HEK293 (cell line): ENCODE results near the gene CCDC110.

ENCODE experiments used
- ELK4 ChIP-seq: IDR thresholded peaks from 2 replicates; pipeline ENCODE4 v1.6.1; 2011; ENCODE audit warnings: mild to moderate bottlenecking, low read depth, low read length, borderline replicate concordance
- OSR2 ChIP-seq: fragments of 450-650 bp; formaldehyde crosslinking; IDR thresholded peaks from 2 replicates; pipeline ENCODE4 v1.5.1; 2016; ENCODE audit warnings: missing biosample characterization, missing genetic modification characterization
- PBX3 ChIP-seq: sonication (generic); formaldehyde crosslinking; IDR thresholded peaks from 2 replicates; pipeline ENCODE4 v1.8.1; 2022; ENCODE audit warnings: mild to moderate bottlenecking, moderate library complexity, missing genetic modification reagents
- SP3 ChIP-seq: fragments of 450-650 bp; formaldehyde crosslinking; IDR thresholded peaks from 2 replicates; pipeline ENCODE4 v1.5.1; 2016; ENCODE audit warnings: missing biosample characterization, missing genetic modification characterization
- ZIC2 ChIP-seq: fragments of 450-650 bp; formaldehyde crosslinking; IDR thresholded peaks from 2 replicates; pipeline ENCODE4 v1.5.1; 2016; ENCODE audit warnings: missing biosample characterization, missing genetic modification characterization
- ZNF114 ChIP-seq: fragments of 450-650 bp; formaldehyde crosslinking; IDR thresholded peaks from 2 replicates; pipeline ENCODE4 v1.5.0; 2017; ENCODE audit warnings: missing biosample characterization, missing genetic modification characterization
- ZNF513 ChIP-seq: fragments of 450-650 bp; IDR thresholded peaks from 2 replicates; pipeline ENCODE4 v1.5.1; 2018; ENCODE audit warnings: missing biosample characterization, missing genetic modification characterization
- ZNF707 ChIP-seq: fragments of 450-650 bp; formaldehyde crosslinking; IDR thresholded peaks from 2 replicates; pipeline ENCODE4 v1.5.1; 2016; ENCODE audit warnings: missing biosample characterization, missing genetic modification characterization
- TF ChIP-seq, protein P1 (sequence below): fragments of 450-650 bp; formaldehyde crosslinking; IDR thresholded peaks from 2 replicates; pipeline ENCODE4 v1.5.1; 2016; ENCODE audit warnings: missing biosample characterization, missing genetic modification characterization
- TF ChIP-seq, protein P2 (sequence below): fragments of 450-650 bp; formaldehyde crosslinking; IDR thresholded peaks from 2 replicates; pipeline ENCODE4 v1.5.1; 2016; ENCODE audit warnings: missing biosample characterization, missing genetic modification characterization
- TF ChIP-seq, protein P3 (sequence below): fragments of 450-650 bp; formaldehyde crosslinking; IDR thresholded peaks from 2 replicates; pipeline ENCODE4 v1.5.1; 2016; ENCODE audit warnings: missing biosample characterization, missing genetic modification characterization, borderline replicate concordance

DNA sequence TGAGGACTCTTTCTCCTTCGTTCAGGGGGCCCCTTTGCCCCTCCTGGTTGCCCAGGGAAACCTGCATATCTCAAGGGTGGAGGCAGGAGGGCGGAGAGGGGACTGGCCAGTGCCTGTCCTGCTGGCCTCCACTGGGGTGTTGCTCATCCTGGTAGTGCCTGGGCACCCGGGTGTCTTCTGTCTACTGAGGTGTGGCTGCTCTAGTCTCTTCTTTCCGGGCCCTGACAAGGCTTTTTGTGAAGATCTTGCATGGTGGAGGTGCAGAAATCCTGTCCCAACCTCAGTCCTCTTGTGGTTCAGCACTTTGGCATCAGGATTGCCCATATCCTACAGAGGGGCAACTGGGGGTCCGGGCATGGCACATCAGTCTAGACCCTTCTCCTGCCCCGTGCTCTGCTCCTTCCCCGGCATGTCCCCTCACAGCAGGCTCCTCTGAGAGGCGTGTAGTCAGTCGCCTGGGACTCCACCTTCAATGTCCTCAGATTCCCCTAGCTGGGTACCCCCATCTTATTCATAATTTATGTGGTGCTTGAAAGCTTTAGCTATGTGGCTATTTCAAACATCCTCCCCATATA is 1.9 kb downstream of the CCDC110 start:
- TF ChIP-seq, protein P1, sequence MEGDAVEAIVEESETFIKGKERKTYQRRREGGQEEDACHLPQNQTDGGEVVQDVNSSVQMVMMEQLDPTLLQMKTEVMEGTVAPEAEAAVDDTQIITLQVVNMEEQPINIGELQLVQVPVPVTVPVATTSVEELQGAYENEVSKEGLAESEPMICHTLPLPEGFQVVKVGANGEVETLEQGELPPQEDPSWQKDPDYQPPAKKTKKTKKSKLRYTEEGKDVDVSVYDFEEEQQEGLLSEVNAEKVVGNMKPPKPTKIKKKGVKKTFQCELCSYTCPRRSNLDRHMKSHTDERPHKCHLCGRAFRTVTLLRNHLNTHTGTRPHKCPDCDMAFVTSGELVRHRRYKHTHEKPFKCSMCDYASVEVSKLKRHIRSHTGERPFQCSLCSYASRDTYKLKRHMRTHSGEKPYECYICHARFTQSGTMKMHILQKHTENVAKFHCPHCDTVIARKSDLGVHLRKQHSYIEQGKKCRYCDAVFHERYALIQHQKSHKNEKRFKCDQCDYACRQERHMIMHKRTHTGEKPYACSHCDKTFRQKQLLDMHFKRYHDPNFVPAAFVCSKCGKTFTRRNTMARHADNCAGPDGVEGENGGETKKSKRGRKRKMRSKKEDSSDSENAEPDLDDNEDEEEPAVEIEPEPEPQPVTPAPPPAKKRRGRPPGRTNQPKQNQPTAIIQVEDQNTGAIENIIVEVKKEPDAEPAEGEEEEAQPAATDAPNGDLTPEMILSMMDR = no peak
- TF ChIP-seq ZNF707 (no peak), ZIC2 (no peak), OSR2 (tag by site-specific recombination) (no peak), PBX3 (CRISPR knock-in tag) (no peak), ZNF513 (tag by site-specific recombination) (no peak), ELK4 (no peak), ZNF114 (tag by site-specific recombination) (no peak), SP3 (tag by site-specific recombination) (no peak)
- TF ChIP-seq, protein P2, sequence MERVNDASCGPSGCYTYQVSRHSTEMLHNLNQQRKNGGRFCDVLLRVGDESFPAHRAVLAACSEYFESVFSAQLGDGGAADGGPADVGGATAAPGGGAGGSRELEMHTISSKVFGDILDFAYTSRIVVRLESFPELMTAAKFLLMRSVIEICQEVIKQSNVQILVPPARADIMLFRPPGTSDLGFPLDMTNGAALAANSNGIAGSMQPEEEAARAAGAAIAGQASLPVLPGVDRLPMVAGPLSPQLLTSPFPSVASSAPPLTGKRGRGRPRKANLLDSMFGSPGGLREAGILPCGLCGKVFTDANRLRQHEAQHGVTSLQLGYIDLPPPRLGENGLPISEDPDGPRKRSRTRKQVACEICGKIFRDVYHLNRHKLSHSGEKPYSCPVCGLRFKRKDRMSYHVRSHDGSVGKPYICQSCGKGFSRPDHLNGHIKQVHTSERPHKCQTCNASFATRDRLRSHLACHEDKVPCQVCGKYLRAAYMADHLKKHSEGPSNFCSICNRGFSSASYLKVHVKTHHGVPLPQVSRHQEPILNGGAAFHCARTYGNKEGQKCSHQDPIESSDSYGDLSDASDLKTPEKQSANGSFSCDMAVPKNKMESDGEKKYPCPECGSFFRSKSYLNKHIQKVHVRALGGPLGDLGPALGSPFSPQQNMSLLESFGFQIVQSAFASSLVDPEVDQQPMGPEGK = no peak
- TF ChIP-seq, protein P3, sequence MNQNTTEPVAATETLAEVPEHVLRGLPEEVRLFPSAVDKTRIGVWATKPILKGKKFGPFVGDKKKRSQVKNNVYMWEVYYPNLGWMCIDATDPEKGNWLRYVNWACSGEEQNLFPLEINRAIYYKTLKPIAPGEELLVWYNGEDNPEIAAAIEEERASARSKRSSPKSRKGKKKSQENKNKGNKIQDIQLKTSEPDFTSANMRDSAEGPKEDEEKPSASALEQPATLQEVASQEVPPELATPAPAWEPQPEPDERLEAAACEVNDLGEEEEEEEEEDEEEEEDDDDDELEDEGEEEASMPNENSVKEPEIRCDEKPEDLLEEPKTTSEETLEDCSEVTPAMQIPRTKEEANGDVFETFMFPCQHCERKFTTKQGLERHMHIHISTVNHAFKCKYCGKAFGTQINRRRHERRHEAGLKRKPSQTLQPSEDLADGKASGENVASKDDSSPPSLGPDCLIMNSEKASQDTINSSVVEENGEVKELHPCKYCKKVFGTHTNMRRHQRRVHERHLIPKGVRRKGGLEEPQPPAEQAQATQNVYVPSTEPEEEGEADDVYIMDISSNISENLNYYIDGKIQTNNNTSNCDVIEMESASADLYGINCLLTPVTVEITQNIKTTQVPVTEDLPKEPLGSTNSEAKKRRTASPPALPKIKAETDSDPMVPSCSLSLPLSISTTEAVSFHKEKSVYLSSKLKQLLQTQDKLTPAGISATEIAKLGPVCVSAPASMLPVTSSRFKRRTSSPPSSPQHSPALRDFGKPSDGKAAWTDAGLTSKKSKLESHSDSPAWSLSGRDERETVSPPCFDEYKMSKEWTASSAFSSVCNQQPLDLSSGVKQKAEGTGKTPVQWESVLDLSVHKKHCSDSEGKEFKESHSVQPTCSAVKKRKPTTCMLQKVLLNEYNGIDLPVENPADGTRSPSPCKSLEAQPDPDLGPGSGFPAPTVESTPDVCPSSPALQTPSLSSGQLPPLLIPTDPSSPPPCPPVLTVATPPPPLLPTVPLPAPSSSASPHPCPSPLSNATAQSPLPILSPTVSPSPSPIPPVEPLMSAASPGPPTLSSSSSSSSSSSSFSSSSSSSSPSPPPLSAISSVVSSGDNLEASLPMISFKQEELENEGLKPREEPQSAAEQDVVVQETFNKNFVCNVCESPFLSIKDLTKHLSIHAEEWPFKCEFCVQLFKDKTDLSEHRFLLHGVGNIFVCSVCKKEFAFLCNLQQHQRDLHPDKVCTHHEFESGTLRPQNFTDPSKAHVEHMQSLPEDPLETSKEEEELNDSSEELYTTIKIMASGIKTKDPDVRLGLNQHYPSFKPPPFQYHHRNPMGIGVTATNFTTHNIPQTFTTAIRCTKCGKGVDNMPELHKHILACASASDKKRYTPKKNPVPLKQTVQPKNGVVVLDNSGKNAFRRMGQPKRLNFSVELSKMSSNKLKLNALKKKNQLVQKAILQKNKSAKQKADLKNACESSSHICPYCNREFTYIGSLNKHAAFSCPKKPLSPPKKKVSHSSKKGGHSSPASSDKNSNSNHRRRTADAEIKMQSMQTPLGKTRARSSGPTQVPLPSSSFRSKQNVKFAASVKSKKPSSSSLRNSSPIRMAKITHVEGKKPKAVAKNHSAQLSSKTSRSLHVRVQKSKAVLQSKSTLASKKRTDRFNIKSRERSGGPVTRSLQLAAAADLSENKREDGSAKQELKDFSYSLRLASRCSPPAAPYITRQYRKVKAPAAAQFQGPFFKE (tag by site-specific recombination) = no peak
